GM19452 (cell line): ENCODE measurements around the gene KIF26B.

Experiments
- ATAC-seq: cut with Tn5 transposase; IDR thresholded peaks from one replicate; pipeline ENCODE4 v1.9.1; 2021; ENCODE audit not compliant: unreplicated experiment

The KIF26B gene

DNA sequence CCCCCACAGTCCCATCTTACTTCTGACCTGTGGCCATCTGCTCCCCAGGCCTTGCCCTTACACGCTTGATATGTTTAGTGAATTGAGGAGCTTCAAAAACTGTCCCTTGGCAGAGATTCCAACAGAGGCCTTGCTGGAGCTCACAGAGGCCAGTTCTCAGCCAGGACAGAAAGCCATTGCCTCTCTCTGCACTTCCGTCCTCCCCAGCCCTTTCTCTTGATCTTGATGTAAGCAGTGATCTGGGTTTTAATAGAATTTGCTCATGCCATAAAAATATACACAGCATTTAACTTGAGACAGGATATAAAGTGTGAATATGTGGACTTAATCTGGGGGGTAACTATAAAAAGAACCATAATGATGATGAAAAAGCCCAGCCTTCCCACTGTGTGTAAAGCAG, 453.5 kb downstream of the KIF26B start:
- ATAC-seq: no peak

DNA sequence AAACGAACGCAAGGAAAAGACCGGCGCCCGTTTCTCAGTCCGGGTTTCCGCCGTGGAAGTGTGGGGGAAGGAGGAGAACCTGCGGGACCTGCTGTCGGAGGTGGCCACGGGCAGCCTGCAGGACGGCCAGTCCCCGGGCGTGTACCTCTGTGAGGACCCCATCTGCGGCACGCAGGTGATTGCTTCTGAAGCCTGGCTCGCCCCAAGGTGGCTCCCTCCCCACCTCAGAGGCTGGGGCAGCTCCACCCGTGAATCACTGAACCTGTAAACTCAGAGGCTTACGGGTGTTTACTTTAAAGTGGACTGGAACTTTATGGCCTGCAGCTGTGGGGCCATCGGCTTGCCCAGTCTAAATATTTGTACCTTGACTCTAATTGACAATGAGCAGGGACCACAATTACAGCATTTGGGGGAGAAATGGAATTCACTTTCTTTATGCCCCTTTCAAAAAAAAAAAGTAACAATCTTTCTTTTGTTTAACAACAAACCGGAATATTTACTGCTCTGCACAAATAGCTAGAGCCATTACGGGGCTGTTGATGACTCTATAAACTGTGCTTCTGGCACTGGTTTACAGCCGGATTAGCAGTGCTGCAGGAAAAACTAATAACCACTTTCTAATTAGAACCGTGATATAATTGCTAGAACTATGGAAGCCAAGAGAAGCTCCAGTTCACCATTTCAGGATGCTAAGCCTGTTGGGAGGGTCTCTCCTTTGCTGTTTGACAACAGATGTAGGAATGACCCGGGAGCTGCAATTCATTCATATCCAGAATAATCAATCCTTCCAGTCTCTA, 454.8 kb downstream of the KIF26B start:
- ATAC-seq: no peak

DNA sequence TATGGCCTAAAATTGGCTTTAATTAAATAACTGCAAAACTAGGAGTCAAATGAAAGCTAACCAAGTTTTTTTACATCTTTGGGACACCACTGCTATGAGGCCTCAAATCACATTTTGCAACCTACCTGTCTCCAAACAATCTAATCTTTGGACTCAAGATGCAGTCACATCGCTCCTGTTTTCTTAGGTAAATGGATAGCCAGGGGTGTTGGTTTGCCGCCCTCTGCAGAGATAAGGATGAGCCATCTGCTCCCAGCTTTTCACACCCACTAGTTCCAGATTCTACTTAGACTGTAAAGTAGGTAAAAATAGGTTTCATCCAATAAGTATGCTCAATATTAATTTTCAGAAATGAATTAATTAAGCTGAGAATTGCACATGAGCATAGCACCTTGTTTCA, 456.5 kb downstream of the KIF26B start:
- no peak for ATAC-seq

DNA sequence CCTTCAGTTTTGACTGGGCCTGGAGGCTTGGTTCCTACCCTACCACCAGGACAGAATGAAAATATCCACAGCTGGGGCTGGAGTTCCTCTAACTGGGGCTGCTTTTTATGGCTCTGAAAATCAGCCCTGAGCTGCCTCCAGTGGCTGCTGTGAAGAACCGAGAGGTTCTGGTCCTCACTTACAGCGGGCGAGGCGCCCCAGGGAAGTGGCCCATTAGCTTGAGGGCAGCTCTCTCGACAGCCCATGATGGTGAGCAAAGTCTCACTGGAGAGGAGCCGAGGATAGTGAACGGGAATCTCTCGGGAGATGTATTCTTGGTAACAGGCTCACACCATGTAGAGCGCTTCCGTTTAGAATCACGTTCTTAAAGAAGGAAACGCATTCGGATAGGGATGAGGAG, 459.7 kb downstream of the KIF26B start:
- ATAC-seq: no peak

DNA sequence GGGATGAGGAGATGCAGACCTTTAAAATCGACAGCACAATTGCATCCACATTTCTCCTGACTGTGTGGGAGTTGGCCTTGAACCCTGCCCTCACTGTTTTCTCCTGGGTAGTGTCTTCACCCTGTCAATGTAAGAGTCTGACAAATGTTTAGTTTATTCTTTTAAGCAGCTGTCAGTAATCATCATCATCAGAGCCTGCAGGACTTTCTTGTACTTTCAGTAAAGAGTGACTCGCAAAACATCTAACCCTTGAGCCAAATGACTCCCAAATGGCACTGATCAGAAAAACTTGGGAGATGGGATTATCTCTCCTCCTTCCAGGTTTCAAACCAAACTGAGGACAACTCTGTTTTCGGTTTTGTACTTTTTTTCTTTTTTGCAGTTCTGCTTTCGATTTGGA, 460.2 kb downstream of the KIF26B start:
- no peak for ATAC-seq

DNA sequence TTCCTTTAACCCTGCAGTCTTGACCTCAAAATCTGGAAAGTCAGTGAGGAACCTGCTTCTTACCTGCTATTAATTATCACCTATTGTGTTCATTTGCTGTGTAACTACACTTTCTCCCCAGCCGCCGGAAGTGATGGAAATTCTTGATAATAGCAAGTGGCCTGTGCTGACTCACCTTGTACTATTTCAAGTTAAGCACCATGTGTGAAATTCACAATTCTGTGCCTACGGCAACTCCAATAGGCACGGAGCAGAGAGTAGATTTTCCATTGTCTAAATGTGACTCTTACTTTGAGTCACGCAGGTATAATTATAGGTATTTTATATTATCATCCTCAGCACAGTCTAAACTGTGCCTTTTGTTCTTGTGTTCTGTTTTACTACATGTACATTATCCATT, 466.8 kb downstream of the KIF26B start:
- ATAC-seq: no peak

DNA sequence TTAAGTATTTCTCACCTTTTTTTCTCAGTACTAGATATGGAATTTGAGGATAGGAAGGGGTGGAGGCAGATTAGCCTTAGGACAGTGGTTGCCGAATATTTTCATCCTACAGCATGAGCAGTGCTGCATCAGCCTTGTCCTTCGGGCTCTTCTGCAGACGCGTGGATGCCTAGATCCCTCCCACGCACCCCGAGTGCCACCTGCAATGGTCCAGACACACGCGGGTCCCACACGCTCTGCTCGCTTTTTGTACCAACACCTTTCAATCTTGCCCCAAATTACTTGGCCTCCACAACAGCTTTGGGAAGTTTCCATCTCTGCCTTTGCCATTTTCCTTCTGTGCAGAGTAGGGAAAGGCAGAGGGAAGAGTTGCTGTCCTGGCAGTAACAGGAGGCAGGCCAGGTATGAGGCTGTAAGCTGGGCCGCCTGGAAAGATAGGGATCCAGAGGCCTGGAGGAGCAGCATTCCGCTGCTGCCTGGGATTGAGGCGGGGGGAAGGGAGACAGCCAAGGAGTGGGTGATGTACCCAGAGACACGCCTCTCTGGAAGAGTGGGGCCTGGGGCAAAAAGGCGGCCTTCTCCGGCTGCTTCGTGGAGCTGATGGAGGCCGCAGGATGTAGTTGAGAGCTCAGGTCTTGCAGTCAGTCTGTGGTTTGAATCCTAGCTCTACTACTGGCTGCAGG, 467.7 kb downstream of the KIF26B start:
- ATAC-seq: no peak

DNA sequence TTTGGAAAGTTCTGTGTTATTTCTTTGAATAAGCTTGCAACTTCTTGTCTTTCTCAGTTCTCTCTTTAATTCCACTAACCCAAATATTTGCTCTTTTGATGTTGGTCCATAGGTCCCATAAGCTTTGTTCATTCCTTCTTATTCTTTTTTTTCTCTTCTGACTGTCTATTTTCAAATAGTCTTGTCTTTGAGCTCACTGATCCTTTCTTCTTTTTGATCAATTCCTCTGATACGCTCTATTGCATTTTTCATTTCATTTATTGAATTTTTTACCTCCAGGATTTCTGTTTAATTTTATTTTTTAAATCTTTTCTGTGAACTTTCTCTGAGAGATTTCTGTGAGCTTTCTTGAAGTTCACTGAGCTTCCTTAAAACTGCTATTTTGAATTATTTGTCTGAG, 486.6 kb downstream of the KIF26B start:
- no peak for ATAC-seq

DNA sequence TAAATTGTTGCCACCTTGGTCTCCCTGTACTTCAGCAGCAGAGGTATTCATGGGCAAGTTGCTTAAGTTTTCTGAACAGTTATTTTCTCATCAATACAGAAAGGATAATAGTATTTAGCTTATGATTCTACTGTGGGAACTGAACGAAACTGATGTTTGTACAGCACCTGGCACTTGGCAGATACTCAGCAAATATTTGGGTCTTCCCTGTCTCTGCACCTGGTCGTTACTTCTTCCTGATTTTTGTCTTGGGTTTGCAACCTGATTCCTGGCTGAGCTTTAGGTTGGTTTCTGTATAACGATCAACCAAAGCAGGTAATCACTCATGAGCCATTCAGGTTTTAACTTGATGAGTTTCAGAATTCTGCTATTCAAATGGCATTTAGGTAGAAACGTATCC, 490.6 kb downstream of the KIF26B start:
- ATAC-seq: no peak

DNA sequence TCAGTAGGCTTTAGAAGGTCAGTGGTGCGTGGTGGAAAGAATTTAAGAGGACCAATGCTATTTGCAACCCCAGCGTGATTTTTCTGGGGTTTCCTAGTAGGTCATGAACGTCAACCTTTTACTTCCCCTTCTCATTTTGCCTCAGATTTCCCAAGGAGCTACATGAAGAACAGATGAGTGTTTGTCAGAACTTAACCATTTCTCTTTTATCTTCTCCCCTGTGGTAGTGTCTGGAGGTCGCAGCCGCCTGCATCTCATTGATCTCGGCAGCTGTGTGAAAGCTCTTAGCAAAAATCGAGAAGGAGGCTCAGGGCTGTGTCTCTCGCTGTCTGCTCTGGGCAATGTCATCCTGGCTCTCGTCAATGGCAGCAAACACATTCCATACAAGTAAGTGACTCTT, 491.1 kb downstream of the KIF26B start:
- ATAC-seq: no peak

DNA sequence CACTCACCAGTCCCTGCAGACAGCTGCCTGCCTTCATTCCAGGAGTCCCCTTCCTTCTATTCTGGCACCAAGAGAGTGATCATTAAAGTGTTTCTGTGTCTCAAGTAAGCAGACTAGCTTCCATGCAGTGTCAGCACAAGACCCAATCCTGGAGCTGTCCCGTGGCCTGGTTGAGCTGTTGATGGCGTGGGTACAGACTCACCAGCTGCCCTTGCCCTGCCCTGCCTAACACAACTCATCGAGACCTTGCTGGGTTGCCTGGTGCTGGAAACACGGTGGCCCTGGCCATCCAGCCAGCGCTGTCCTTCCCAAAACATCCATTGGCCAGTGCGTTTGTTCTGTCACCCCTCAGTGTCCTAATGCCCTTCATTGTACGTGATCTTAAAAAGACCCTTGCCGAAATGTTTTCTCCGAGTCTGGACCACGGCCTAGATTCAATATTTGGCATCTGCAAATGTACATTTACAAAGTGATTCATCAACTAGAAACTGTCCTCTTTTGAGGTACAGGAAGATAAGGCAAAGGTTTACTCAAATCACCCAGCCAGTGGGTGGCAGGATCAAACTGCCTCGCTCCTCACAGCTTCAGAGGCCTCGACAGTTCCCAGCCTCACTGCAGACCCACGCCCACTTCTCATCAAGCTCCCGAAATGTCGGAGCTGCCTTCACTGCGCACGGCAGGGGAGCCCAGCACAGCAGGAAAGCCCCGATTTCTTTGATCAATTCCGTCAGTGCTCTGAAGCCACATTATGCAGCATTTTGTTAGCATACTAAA, 494.2 kb downstream of the KIF26B start:
- no peak for ATAC-seq

DNA sequence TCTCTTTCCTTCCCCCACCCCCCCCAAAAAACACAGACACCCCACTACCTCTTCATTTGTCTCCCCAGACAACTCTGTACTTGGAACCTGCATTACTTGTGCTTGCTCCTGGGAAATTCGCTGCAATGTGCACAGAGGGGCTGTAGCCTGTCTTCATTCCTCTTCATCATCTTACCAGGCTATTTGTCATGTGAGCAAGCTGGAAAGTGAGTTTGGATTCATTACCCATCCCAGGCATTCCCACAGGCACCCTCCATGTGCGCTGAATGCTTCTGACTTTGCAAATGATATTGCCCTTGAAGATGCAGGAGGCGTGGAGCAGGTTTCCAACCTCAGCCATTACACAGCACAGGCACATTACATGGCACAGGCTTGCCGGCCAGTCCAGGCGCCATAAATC, 494.9 kb downstream of the KIF26B start:
- no peak for ATAC-seq

DNA sequence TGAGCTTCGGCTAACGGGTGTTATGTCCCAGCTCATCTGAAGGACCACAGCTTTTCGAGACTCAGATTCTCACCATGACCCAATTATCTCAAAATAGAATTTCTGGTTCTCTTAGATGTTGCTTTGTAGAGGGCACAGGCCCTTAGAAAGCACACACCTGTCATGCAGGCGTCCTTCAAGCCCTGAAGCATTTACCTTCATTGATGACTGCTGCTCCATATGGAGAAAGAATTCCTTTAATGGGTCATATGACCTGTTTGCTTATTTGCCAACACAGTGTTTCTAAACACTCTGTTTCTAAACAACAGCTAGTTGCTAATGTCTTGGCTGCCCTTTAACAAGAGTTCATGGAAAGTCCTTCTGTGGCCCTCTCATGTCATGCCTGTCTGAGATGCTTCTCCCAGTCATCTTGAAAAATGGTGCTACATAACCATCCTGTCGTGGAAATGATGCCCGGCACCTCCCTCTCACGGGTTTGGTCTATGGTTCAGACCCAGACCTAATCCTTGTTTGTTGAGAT, 495.7 kb downstream of the KIF26B start:
- no peak for ATAC-seq

DNA sequence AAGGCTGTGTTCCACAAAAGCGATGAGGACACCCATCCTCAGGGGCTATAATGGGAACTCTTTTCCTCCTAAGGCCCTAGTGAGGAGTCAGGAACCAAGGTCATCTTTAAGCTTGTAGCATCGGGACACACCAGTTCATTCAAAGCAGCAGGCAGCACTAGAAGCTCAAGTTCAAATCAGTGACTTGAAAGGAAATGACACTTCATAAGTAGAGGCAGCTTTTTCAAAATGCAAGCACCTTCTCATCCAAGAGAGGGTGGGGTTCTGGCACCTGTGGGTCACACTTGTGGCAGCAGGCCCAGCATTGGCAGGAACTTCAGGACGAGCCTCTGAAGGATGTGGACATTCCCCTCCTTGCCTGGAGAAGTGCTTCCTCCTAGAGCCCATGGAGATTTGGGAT, 496.3 kb downstream of the KIF26B start:
- no peak for ATAC-seq

DNA sequence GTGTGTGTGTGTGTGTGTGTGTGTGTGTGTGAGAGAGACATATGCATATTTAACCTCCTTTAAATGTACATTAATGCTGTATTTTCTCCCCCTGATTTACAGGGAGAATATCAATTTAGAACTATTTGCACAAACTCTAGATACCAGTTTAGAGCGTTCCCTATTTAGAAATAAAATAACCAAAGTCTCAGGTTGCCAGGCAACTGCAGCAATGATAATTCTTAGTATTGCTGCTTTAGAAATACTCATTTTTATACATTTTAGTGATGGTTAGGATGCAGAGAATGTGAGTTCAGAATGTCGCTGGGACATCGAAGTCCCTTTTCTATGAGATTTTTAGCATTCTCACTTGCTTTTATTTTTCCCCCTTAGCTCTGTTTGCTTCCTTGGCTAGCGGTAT, 497.3 kb downstream of the KIF26B start:
- ATAC-seq: no peak

DNA sequence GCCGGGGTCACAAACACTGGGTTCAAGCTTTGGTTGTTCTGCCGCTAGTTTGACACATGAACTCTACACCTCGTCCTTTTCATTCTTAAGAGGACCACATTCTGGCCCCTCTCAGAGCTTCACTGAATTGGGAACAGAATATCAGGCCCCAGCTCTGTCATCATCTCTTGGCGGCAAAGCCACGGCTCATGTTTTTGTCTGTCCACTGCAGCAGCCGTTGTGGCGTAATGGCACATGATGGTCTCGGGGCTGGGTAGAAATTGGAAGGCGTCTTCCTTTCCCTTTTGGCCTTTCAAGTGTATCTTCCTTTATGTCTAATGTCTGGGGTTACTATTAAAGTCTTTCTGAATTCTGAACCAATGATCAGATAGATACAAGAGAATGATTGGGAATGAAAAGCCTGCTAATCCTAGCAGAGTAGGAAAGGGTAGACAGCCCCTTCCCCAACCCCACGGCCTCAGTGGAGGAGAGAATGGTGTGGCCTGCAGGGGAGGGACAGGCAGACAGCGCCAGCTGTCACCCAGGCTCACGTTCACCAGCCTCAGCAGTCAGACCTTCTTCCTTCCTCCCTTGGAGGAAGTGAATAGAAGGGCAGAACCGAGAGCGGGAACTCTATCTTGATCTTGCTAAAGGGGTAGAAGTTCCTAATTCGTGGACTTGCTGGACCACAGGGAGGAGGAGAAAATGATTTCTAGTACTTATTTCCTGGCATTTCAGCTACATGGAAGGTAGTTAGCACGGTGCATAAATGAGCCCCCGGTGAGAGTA, 498.1 kb downstream of the KIF26B start:
- ATAC-seq: no peak

DNA sequence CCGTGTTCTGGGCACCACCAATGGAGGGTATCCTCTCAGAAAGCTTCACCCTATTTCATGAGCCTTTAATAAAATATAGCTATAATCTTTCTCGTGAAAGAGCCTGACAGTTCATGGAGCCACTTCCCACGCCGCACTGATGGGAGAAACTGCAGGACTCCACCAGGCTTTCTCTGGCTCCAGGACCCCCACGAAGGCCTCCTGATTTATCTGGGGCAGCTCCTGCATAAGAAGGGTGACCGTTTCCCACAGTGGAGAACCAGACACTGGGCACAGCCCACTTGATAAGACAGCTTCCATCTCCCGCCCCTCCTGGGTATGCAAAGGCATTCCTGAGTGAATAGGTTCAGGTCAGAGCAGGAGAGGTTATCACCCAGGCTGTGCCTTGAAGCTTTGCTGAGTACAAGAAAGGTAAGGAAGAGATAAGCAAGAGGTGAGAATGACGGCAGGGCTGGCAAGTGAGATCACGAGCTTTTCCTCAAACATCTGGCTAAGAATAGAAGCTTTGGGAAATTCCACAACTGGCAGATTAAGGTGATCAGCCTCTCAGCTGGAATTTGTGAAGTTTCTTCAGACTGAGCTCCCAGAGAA, 499.8 kb downstream of the KIF26B start:
- ATAC-seq: no peak

DNA sequence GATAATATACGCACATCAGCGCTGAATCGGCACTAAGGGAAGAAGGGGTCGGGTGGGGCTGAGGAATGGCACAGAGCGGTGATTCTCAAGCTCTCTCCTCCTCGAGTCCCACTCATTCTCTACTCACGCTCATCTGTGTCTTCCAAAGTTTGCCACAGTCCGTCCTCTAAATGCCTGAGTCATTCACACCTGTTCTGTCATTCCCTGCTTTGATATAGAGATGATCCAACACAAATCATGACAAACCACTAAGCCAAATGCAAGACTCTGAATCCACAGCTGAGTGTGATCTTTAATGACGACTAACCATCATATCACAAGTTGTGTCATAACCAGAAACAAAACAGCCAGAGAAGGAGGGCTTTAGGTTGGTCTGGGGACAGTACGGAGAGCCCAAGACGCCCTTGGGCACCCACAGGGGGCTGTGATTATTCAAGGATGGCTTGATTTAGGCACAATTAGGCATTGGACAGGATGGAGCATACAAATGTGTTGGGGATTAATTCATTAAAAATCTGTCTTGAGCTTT, 501.5 kb downstream of the KIF26B start:
- no peak for ATAC-seq

DNA sequence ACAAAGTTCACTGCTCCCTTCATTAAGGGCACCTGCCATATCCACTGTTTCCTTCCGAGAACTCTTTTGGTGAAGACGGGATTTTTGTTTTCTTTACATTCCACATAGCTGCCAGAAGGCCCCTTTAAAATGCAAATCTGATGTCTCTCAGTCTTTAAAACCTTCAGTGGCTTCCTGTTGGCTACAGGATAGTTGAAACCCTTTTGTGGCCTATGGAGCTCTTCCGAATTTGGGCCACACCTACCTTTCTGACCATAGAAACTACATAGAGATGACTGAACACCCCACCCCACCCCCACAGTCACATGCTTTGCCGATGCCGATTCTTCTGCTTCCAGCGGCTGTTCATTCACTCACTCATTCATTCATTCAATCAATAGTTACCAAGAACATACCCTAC, 502.6 kb downstream of the KIF26B start:
- ATAC-seq: no peak

DNA sequence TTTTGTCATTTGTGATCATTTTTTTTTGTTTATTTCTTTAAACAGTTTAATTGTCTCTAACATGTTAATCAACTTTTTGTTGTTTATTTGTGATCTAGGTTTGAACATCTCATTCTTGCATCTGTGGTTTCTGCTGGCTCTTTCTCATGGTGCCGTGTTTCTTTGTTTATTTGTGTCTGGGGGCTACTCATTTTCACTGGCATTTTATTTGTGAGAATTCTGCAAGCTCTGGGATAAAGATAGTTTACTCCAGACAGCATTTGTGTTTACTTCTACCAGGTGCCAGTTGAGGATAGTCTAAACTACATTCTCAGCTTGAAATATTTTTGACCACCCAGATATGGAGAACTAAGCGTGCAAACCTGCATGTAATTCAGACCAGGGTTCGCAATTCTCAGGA, 508.6 kb downstream of the KIF26B start:
- no peak for ATAC-seq
